Esophagus muscularis mucosa (tissue), 4 donors: ENCODE data around the gene CIRBP. TPM values are rescaled to one million over a fixed set of nuclear protein-coding genes. Genes with fewer than 3 reads are reported as not detected.
"Not testable (repeated sequence)": the region's sequence is repeated elsewhere in the genome, so short reads cannot be mapped to it uniquely, and the experiment has no call there.

Source experiments
- DNase-seq: peaks from one replicate; pipeline ENCODE4 v3.0.0-alpha.2; 2017; ENCODE audit errors: extremely low spot score
- H3K27ac ChIP-seq, 4 donors: fragments of 200-600 bp; sonication (generic); replicated peaks in 1 of 4; 1 replicate in 3 of 4; 2 replicates in 1 of 4; pipeline ENCODE4 v1.5.1; 2016 to 2019; ENCODE audit warnings: mild to moderate bottlenecking in 1 of 4
- H3K27me3 ChIP-seq, 4 donors: fragments of 200-600 bp; sonication (generic); one replicate each; pipeline versions ENCODE4 v1.5.1 to v1.6.0; 2016 to 2019
- H3K36me3 ChIP-seq, 4 donors: fragments of 200-600 bp; sonication (generic); one replicate each; pipeline ENCODE4 v1.5.1; 2016 to 2019
- H3K4me1 ChIP-seq, 4 donors: fragments of 200-600 bp; sonication (generic); one replicate each; pipeline ENCODE4 v1.5.1; 2016 to 2019
- H3K4me3 ChIP-seq, 4 donors: fragments of 200-600 bp; sonication (generic); 1 replicate in 2 of 4; 2 replicates in 2 of 4; pipeline ENCODE4 v1.5.1; 2016 to 2019; ENCODE audit warnings: mild to moderate bottlenecking in 4 of 4, moderate library complexity in 1 of 4
- H3K9me3 ChIP-seq, 4 donors: fragments of 200-600 bp; sonication (generic); 1 replicate in 3 of 4; 2 replicates in 1 of 4; pipeline ENCODE4 v1.5.1; 2016 to 2019
- EP300 ChIP-seq: sonication (generic); formaldehyde crosslinking; IDR thresholded peaks from one replicate; pipeline ENCODE4 v1.6.1; 2017; ENCODE audit warnings: antibody characterized with exemption
- POLR2A ChIP-seq: fragments of 450-650 bp; IDR thresholded peaks from one replicate; pipeline ENCODE4 v1.6.1; 2017; ENCODE audit warnings: antibody characterized with exemption, moderate library complexity, mild to moderate bottlenecking, low read depth
- POLR2AphosphoS5 ChIP-seq, 2 donors: sonication (generic); formaldehyde crosslinking; IDR thresholded peaks; one replicate each; pipeline ENCODE4 v1.6.1; 2017; ENCODE audit warnings: antibody characterized with exemption in 2 of 2
- WGBS: methylation state at CpG from one replicate; pipeline ENCODE4 v1.1.5; 2018; 5-methylcytosine and 5-hydroxymethylcytosine counted together
- intact Hi-C: fragments of 100-400 bp; cut with DNase I; formaldehyde crosslinking; loops from one replicate; pipeline ENCODE4 v1.15.1; 2023
- total RNA-seq, 4 donors: library from RNA; depleted of rRNA; stranded (reverse); fragments of >200 nt; gene quantifications; one replicate each; pipeline versions ENCODE4 v1.1.0 to v1.2.1, GENCODE V29; 2016
- TF ChIP-seq, protein P1 (sequence below), 3 experiments: fragments of 200-600 bp in 2 of 3; fragments of 450-650 bp in 1 of 3; sonication (generic) in 2 of 3; IDR thresholded peaks; one replicate each; pipeline ENCODE4 v1.5.1; 2017 to 2019; ENCODE audit warnings: antibody characterized with exemption in 3 of 3, mild to moderate bottlenecking in 2 of 3, moderate library complexity in 1 of 3

The CIRBP gene
- total RNA-seq, 4 donors from 2014 or later = 236 to 601 (median 429) TPM

DNA sequence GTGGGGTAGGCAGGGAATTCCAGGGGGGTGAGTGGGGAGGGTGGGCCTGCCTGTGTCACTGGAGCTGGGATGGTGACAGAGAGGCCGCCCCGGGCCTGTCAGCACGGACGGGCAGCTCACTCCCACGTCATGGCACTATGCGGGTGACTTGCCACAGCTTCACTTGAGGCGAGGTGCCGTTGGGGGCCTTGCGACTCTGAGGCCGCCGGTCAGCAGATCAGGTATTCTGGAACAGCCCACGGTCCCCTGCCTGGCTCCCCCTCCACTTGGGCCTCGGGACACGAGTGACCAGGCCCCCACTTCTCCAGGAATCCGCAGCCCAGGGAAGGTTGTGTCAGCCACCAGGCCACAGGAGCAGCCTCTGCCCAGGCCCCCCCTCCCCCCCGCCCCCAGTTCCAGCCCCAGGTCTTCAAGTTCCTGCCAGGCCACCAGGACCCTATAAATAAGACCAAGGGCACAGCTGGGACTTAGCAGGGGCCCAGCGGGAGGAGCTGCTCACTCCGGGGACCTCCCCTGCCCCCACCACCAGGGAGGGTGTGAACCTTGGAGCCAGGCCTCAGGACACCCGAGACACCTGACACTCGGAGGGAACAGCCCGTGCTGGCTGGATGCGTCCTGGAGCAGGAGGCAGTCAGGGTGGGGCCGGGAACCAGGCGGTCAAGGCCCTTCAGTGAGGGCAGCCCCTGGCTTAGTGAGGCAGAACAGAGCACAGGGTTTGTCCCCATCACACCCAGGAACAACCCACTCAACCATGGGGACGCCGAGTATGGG is 23.5 kb upstream of the CIRBP start:
- Histone ChIP-seq H3K27ac (peak overlapping the region; percentile 91 to 100 (median 100)), H3K4me1 (peaks cover 65 to 77% (median 69%) of the 10 kb centered on the region in 4 donors), H3K9me3 (no peaks in the 10 kb centered on the region), H3K27me3 (peaks cover 0 to 3% (median 0%) of the 10 kb centered on the region in 4 donors), H3K36me3 (peaks cover 0 to 8% (median 6%) of the 10 kb centered on the region in 4 donors), H3K4me3 (peak overlapping the region; percentile 22 to 44 (median 31))
- 65% methylated on average over 18 of the region's 26 CpGs for WGBS
- TF ChIP-seq, protein P1, sequence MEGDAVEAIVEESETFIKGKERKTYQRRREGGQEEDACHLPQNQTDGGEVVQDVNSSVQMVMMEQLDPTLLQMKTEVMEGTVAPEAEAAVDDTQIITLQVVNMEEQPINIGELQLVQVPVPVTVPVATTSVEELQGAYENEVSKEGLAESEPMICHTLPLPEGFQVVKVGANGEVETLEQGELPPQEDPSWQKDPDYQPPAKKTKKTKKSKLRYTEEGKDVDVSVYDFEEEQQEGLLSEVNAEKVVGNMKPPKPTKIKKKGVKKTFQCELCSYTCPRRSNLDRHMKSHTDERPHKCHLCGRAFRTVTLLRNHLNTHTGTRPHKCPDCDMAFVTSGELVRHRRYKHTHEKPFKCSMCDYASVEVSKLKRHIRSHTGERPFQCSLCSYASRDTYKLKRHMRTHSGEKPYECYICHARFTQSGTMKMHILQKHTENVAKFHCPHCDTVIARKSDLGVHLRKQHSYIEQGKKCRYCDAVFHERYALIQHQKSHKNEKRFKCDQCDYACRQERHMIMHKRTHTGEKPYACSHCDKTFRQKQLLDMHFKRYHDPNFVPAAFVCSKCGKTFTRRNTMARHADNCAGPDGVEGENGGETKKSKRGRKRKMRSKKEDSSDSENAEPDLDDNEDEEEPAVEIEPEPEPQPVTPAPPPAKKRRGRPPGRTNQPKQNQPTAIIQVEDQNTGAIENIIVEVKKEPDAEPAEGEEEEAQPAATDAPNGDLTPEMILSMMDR (IDR thresholded peaks at IDR 0.05) = no peak
- peak; percentile 45 for TF ChIP-seq POLR2A
- TF ChIP-seq EP300 = peak; percentile 77
- peak; percentile 95 for TF ChIP-seq POLR2AphosphoS5 (IDR thresholded peaks at IDR 0.05)
- intact Hi-C loops = no loop called here
- DNase-seq = no peak

DNA sequence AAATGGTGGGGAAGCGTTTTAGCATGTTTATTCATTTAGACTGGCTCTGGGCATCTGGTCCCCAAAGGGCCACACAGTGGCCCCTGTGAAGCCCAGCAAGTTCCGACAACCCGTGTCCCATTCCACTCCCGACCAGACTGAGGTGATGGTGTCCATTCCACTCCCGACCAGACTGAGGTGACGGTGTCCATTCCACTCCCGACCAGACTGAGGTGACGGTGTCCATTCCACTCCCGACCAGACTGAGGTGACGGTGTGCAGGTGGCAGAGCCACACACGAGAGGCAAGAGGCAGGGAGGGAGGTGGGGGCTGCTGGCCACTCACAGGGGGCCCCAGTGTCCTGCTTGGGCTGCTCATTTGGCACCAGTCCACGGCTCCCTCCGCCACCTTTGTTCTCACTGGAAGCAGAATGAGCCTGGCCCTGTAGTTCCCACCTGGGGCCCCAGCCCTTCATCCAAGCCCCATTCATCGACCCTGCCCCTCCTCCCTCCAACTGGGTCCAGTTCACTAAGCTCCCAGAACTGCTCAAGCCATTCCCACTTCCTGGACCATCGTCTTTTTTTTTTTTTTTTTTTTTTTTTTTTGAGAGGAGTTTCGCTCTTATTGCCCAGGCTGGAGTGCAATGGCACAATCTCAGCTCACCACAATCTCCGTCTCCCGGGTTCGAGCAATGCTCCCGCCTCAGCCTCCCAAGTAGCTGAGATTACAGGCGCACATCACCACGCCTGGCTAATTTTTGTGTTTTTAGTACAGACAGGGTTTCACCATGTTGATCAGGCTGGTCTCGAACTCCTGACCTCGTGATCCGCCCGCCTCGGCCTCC is 22.7 kb upstream of the CIRBP start:
- Histone ChIP-seq H3K4me1 (peaks cover 57 to 77% (median 68%) of the 10 kb centered on the region in 4 donors), H3K36me3 (peaks cover 2 to 16% (median 14%) of the 10 kb centered on the region in 4 donors), H3K27ac (peak overlapping the region; percentile 91 to 100 (median 100)), H3K4me3 (peak overlapping the region in 2 of 4 donors; percentile 24 to 44)
- intact Hi-C loops, H3K9me3 ChIP-seq, H3K27me3 ChIP-seq, DNase-seq: not testable (repeated sequence)
- WGBS = 79% methylated on average over 23 of the region's 27 CpGs

GRCh38 chr19:1247748-1248138 is 21.4 kb upstream of the CIRBP start:
- Histone ChIP-seq H3K4me1 (peaks cover 55 to 81% (median 71%) of the 10 kb centered on the region in 4 donors), H3K9me3 (no peaks in the 10 kb centered on the region), H3K36me3 (peaks cover 6 to 24% (median 20%) of the 10 kb centered on the region in 4 donors), H3K27ac (peak overlapping the region; percentile 100), H3K27me3 (peaks cover 0 to 3% (median 0%) of the 10 kb centered on the region in 4 donors), H3K4me3 (peak overlapping the region; percentile 77 to 89 (median 82))
- no peak for DNase-seq
- no peak for TF ChIP-seq EP300
- no peak for TF ChIP-seq POLR2AphosphoS5 (IDR thresholded peaks at IDR 0.05)
- TF ChIP-seq, protein P1 (IDR thresholded peaks at IDR 0.05) = no peak
- no peak for TF ChIP-seq POLR2A
- intact Hi-C loops = no loop called here
- 86% methylated on average over 1 of the region's 8 CpGs for WGBS

- no peaks in the 10 kb centered on the region for H3K9me3 ChIP-seq
- WGBS = 0% methylated on average over 2 of the region's 60 CpGs
- intact Hi-C loops = no loop called here
- peak; percentile 96 for DNase-seq
- H3K27me3 ChIP-seq = peaks cover 0 to 3% (median 0%) of the 10 kb centered on the region in 4 donors
- H3K36me3 ChIP-seq = peaks cover 6 to 24% (median 20%) of the 10 kb centered on the region in 4 donors
- H3K4me1 ChIP-seq = peaks cover 50 to 81% (median 71%) of the 10 kb centered on the region in 4 donors
- peak within 1 kb of the TSS; percentile 100 for H3K27ac ChIP-seq
- peak within 1 kb of the TSS; percentile 77 to 89 (median 82) for H3K4me3 ChIP-seq
- TF ChIP-seq, protein P1 (IDR thresholded peaks at IDR 0.05) = peak in 2 of 3 experiments; percentile 18 to 25
- peak; percentile 63 to 97 for TF ChIP-seq POLR2AphosphoS5 (IDR thresholded peaks at IDR 0.05)
- peak; percentile 94 for TF ChIP-seq POLR2A
- TF ChIP-seq EP300 = peak; percentile 34
These were observed 20.9 kb upstream of the CIRBP start, which contains the start of gene MIDN for GRCh38 chr19:1248139-1248785. TSS of gene MIDN (plus strand) at chr19:1248583. CDS start at chr19:1250297, 1,714 bp downstream.
